ENCODE measurements around the gene ADAD2.
A peak's percentile ranks its signal among the peaks of the same experiment; 100 is the strongest.

Gene ADAD2

DNA sequence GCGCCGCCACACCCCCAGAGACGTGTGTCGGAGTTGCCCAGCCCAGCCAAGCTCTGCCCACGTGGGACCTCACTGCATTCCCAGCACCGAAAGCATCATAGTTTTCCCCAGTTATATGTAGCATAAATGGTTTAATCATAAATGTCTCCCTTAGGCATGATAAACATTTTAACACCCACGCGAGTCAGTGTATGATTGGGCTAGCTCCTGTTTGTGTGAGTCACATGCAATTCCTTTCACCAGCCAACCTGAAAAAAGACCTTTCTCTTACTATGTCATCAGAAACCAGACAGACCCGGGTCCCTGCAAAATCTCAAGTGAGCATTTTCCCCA lies 13.2 kb upstream of the ADAD2 start:
- no peak for DNase-seq

DNA sequence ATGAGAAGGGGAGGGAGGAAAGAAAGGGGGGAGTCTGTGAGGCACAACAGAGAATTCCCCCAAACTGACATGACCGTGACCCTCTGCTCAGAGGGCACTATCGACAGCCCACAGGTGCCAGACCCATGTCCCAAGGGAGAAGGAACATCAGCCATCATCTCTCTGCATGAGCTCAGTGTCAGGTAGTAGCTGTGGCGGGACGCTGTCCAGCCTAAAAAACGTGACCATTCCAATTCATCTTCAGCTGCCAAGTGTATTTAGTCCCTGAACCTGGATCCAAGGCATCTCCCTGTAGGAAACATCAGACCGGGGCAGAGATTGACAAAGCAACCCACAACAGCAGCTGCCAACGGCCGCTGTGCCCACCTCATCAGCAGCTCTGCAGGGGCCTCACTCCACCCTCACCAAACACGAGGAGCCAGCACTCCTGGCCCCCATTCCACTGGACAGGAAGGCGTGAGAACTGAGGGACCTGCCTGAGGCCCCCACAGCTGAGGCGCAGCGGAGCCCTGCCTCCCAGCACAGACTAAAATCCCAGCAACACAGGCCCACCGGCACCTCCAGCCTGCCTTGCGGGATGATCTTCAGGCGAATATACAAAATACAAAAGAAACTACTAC lies 12.7 kb upstream of the ADAD2 start:
- no peak for DNase-seq

DNA sequence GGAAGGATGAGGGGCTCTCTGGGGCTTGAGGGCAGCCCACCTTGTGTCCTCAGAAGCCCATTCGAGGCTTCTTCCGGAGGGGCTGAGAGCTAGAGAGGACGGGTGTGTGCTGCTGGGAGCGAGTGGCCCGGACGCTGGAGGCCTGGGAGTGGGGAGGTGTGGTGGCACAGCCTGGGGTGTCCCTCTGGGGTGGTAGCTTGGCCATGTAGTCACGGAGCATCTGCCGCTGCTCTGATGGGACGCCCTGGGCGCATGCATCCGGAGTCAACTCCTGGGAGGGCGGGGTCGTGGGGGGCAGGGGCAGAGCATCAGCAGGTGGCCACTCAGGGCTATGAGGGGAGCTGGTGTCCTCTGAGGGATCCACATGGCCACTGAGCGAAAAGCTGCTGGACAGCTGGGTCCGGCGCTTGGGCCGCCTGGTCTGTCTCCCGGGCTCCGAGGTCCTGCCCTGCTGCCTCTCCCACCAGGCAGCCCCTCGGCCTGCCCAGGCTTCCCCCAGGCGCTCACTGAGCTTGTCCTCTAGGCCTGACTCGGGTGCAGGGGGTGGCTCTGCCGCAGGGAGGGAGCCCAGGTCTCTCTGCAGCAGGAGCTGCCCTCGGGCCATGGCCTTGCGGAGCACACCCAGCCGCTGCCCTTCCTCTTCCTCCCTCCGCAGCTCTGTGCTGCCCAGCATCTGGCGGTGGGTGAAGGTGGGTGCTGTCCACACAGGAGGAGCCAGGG lies 11.9 kb upstream of the ADAD2 start:
- DNase-seq = no peak

- DNase-seq = no peak
These were observed 11.2 kb upstream of the ADAD2 start for GRCh38 chr16:84179612-84180320.

DNA sequence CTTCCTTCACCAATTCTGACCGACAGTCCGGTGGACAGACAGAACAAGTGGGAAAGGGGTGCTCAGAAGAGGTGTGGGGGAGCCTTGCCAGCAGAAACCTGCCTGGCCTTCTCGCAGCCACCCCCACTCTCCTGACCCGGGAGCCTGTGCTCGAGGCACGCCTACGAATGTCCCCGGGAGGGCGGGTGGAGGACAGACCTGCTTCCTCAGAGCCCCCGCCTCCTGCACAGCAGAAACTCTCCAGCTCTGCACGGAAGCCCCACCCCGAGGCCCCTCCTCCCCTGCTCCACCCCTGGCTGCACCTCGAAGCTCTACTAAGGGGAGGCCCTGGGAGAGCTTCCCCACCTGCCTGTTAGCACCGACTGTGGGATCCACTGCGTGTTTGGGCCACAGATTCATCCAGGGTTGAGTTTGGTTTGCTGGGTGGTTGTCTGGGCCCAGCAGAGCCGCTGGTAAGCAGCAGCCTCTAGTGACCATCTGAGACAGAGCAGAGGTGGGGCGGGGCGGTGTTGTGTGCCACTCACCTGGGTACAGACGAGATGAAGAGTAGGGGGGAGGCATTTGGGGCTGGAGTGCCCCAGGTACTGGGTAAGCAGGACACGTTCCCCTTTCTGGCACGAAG lies 10.3 kb upstream of the ADAD2 start:
- no peak for DNase-seq

DNA sequence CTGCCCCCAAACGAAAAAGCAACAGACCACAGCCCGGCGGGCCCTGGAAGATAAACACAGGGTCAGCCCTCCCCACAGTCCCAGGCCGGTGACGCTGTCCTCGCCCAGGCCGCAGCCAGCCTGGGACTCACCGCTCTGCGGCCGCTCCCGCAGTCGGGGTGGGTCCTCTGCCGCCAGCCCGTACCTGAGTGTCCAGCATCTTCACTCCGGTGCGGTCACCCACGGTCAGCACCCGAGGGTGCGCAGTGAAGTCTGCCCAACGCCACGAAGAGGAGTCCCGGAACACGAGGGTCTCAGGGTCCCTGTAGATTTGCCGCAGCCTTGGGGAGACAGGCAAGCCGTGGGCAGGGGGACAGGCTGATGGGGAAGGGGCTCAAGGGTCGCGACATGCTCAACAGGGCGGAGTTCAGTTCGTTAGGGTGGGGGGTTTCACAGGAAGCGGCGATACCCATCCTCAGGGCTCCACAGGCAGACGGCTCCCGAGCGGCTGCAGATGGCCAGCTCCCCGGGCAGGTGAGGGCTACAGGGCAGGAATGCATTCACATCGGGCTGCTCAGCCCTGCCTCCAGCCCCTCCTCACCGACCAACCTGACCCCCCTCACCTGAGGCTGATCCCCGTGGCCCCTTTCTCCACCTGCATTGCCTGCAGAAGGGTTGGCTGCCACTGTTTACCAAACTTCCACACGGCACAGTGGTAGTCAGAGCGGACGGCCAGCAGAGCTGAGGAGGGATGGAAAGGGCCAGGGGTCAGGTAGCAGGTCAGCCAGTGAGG lies 9.6 kb upstream of the ADAD2 start:
- DNase-seq = no peak

- DNase-seq = no peak
These were observed 8.9 kb upstream of the ADAD2 start for GRCh38 chr16:84182104-84182503.

GRCh38 chr16:84182680-84183571 lies 8.0 kb upstream of the ADAD2 start:
- no peak for DNase-seq

GRCh38 chr16:84183572-84183875 lies 7.4 kb upstream of the ADAD2 start:
- DNase-seq = no peak

- no peak for DNase-seq
These were observed 6.9 kb upstream of the ADAD2 start for GRCh38 chr16:84183911-84184591.

DNA sequence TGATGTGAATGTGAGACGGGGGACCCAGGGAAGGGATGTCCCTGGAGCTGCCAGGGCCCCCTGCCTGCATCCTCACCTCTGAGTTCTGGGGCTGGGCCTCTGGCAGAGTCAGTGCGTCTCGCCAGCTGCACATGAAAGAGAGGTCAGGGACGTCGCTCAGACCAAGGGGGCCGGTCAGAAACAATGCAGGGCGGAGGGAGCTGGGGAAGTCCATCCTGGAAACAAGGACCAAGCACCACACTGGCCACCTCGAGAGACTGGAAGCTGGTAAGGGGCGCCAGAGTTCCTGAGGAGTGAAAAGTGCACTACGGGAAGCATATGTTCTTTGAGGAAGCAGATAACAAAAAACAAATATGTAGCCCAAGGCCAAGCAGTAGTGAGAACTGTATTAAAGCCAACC lies 6.2 kb upstream of the ADAD2 start:
- DNase-seq = no peak

DNA sequence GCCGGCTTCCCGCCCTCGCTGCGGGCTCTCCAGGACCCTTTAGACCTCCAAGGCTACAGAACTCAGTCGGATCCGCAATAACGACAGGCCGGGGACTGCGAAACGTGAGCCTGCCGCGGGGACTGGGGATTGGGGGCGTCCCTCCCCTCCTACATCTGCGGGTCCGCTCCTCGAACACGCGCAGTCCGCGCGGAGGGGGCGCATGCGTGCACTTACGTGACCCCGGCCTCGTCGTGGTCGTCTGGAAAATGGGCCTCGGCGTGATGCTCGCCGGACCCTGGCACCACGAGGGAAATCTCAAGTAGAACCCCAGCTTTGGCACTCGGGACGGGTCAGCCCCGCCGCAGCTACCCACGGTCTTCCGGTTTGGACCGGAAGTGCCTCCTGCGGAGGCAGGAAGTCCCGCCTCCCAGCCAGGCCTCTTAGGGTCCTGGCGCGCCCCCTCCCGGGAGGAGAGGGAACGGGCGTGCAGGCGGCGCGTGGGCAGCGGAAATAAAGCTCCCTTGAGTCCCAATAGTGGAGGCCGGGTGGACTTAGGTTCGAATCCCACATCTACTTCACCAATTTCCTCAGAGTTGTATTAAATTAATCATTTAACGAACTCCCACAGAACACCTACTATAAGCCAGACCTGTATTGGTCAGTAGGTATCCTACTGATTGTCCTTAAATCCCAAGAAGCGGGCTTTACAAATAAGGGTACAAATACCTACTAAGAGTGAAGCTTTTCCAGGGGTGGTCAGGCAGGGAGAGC lies 4.1 kb upstream of the ADAD2 start, which contains the start of gene TAF1C:
TSS of gene TAF1C (minus strand) at position 373 of the 753 bp plus-strand sequence. CDS start 2,069 bp downstream, outside the sequence.
- peak; percentile 91 for DNase-seq

GRCh38 chr16:84191466-84191865 lies 509 bp downstream of the ADAD2 start:
- no peak for DNase-seq

DNA sequence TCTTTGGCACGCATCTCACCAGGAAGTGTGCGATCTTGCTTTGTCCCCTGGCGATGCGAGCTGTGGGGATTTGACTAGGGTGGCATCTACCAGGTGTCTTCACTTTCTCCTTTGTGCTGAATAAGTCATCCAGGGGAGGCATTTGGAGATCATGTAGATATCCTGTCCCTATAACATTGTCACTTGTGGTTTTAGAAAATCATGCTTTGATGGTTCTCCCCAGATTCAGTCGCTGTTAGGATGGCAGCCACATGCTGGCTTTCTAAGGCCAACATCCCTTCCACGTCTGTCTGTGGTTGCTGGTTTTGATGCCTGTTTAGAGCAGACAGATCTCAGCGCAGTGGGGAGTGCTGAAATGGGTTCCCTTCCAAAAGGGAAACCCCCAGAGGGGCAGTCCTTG lies 2.5 kb downstream of the ADAD2 start:
- no peak for DNase-seq

GRCh38 chr16:84194018-84194417 lies 3.1 kb downstream of the ADAD2 start:
- no peak for DNase-seq

GRCh38 chr16:84194470-84195200 lies 3.7 kb downstream of the ADAD2 start:
- DNase-seq = peak; percentile 34

GRCh38 chr16:84195201-84196093 lies 4.5 kb downstream of the ADAD2 start:
- no peak for DNase-seq

GRCh38 chr16:84196101-84196500 lies 5.1 kb downstream of the ADAD2 start:
- DNase-seq = no peak
